ENCODE measurements around the gene ERVFRD-1. TPM values are rescaled to one million over a fixed set of nuclear protein-coding genes. Genes with fewer than 3 reads are reported as not detected.

Gene ERVFRD-1
- total and polyA plus RNA-seq, 2 of the 13 experiments (the other 11 are each of a cell fraction or from before 2014, with no cell fraction given), result not detected

DNA sequence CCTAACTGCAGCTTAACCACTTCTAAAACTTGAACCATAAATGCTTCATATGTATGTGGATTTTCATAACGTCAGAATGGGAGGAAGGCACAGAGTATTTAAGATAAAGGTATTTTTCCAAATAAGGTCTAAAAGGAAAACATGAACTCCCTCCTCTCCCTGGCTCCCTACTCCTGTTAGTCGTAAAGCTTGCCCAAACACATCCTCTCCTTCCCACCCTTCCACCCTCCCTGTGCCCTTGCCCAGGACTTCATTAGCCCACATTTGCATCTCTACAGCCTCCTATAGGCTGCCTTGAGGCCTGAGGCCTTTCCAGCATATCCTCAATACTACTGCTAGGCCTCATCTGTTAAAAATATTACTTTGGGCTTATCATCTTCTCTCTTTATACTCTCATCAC is 35.0 kb downstream of the ERVFRD-1 start:
- ATAC-seq (no peak), DNase-seq (ENCODE audit: low spot score) (no peak), FAIRE-seq (no peak)
- Histone ChIP-seq H3K4me2 (ENCODE audit: low read depth, low read length) (no peak overlapping the region), H3K9ac (ENCODE audit: insufficient read depth, low read depth, low read length) (no peak overlapping the region), H4K20me1 (ENCODE audit: insufficient read depth, low read length) (no peaks in the 10 kb centered on the region), H3K27me3 (ENCODE audit: control insufficient read depth in 1 of 2, insufficient read depth in 2 of 2, low read length in 2 of 2) (no peaks in the 10 kb centered on the region; a peak in 1 of 5 replicates), H3K79me2 (ENCODE audit: insufficient read depth, low read length) (no peaks in the 10 kb centered on the region), H3K4me3 (replicated peaks in 1 of 3; ENCODE audit: insufficient read depth in 1 of 3, low read depth in 2 of 3, low read length in 3 of 3) (no peak overlapping the region), H2AFZ (ENCODE audit: low read length) (no peak overlapping the region), H3K9me3 (ENCODE audit: low read length) (no peaks in the 10 kb centered on the region), H3K4me1 (ENCODE audit: insufficient read depth, low read length) (peaks cover 12% of the 10 kb centered on the region), H3K36me3 (replicated peaks in 1 of 2; ENCODE audit: control insufficient read depth in 1 of 2, insufficient read depth in 2 of 2, low read length in 2 of 2) (no peaks in the 10 kb centered on the region), H3K27ac (ENCODE audit: extremely low read length, insufficient read depth, low read length) (no peak overlapping the region)
- no TSS peak for BruUV-seq (replicated peaks)
- POLR2A ChIA-PET, result no interaction called here
- WGBS (ENCODE audit: low lambda C conversion rate), result 22% methylated on average over 2 of the region's 2 CpGs
- in situ Hi-C loops (cut with HindIII; ENCODE audit: extremely low pct_ligation_motif_present, low pct_unique_long_range_greater_than_20kb), result no loop called here
- intact Hi-C loops (cut with micrococcal nuclease; ENCODE audit: unreplicated experiment), result no loop called here
- TF ChIP-seq NFIB (CRISPR knock-in tag; IDR thresholded peaks at IDR 0.05; ENCODE audit: borderline replicate concordance), result no peak
- TF ChIP-seq, protein P1, sequence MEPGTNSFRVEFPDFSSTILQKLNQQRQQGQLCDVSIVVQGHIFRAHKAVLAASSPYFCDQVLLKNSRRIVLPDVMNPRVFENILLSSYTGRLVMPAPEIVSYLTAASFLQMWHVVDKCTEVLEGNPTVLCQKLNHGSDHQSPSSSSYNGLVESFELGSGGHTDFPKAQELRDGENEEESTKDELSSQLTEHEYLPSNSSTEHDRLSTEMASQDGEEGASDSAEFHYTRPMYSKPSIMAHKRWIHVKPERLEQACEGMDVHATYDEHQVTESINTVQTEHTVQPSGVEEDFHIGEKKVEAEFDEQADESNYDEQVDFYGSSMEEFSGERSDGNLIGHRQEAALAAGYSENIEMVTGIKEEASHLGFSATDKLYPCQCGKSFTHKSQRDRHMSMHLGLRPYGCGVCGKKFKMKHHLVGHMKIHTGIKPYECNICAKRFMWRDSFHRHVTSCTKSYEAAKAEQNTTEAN (CRISPR knock-in tag; conservative IDR thresholded peaks at IDR 0.05), result no peak
- TF ChIP-seq, protein P2, sequence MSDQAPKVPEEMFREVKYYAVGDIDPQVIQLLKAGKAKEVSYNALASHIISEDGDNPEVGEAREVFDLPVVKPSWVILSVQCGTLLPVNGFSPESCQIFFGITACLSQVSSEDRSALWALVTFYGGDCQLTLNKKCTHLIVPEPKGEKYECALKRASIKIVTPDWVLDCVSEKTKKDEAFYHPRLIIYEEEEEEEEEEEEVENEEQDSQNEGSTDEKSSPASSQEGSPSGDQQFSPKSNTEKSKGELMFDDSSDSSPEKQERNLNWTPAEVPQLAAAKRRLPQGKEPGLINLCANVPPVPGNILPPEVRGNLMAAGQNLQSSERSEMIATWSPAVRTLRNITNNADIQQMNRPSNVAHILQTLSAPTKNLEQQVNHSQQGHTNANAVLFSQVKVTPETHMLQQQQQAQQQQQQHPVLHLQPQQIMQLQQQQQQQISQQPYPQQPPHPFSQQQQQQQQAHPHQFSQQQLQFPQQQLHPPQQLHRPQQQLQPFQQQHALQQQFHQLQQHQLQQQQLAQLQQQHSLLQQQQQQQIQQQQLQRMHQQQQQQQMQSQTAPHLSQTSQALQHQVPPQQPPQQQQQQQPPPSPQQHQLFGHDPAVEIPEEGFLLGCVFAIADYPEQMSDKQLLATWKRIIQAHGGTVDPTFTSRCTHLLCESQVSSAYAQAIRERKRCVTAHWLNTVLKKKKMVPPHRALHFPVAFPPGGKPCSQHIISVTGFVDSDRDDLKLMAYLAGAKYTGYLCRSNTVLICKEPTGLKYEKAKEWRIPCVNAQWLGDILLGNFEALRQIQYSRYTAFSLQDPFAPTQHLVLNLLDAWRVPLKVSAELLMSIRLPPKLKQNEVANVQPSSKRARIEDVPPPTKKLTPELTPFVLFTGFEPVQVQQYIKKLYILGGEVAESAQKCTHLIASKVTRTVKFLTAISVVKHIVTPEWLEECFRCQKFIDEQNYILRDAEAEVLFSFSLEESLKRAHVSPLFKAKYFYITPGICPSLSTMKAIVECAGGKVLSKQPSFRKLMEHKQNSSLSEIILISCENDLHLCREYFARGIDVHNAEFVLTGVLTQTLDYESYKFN (CRISPR knock-in tag; conservative IDR thresholded peaks at IDR 0.05), result no peak
- no peak for TF ChIP-seq DNMT1 (CRISPR knock-in tag; IDR thresholded peaks at IDR 0.05)
- TF ChIP-seq RFXAP (CRISPR knock-in tag; IDR thresholded peaks at IDR 0.05; ENCODE audit: borderline replicate concordance), result no peak
- no peak for TF ChIP-seq SMARCE1 (IDR thresholded peaks at IDR 0.05; ENCODE audit: borderline replicate concordance)
- CTCF ChIA-PET (ENCODE audit: low intra/inter-chr PET ratio, low total read pairs), result no interaction called here

All from HepG2 (cell line).